ENCODE data around the gene NELFA.
"Not testable (repeated sequence)": the region's sequence is repeated elsewhere in the genome, so short reads cannot be mapped to it uniquely, and the experiment has no call there.

NELFA gene

GRCh38 chr4:2015008-2015407, 6.2 kb upstream of the NELFA start:
- TF ChIP-seq POLR2A (IDR thresholded peaks at IDR 0.05; ENCODE audit: low read length): no peak
- no peak for TF ChIP-seq GATA1 (IDR thresholded peaks at IDR 0.05; ENCODE audit: low read depth, low read length)
- DNase-seq: peak in 1 of 2 experiments; percentile 20

GRCh38 chr4:2011583-2011982, 2.8 kb upstream of the NELFA start:
- TF ChIP-seq GATA1 (IDR thresholded peaks at IDR 0.05; ENCODE audit: low read depth, low read length) (no peak), POLR2A (IDR thresholded peaks at IDR 0.05; ENCODE audit: low read length) (no peak)
- no peak for DNase-seq

GRCh38 chr4:2009651-2010233, 968 bp upstream of the NELFA start:
- DNase-seq: peak; percentile 64 to 65
- TF ChIP-seq POLR2A (IDR thresholded peaks at IDR 0.05; ENCODE audit: low read length) (no peak), GATA1 (IDR thresholded peaks at IDR 0.05; ENCODE audit: low read depth, low read length) (no peak)

- no peak for DNase-seq
- TF ChIP-seq POLR2A (IDR thresholded peaks at IDR 0.05; ENCODE audit: low read length) (no peak), GATA1 (IDR thresholded peaks at IDR 0.05; ENCODE audit: low read depth, low read length) (no peak)
Observed at GRCh38 chr4:2008671-2008920, 178 bp downstream of the NELFA start.

GRCh38 chr4:2007804-2008670, 737 bp downstream of the NELFA start:
- peak; percentile 33 to 50 for DNase-seq
- TF ChIP-seq GATA1 (IDR thresholded peaks at IDR 0.05; ENCODE audit: low read depth, low read length): no peak
- TF ChIP-seq POLR2A (IDR thresholded peaks at IDR 0.05; ENCODE audit: low read length): no peak

GRCh38 chr4:2006956-2007653, 1.7 kb downstream of the NELFA start:
- no peak for DNase-seq
- TF ChIP-seq GATA1 (IDR thresholded peaks at IDR 0.05; ENCODE audit: low read depth, low read length) (no peak), POLR2A (IDR thresholded peaks at IDR 0.05; ENCODE audit: low read length) (no peak)

GRCh38 chr4:2006367-2006766, 2.4 kb downstream of the NELFA start:
- TF ChIP-seq POLR2A (IDR thresholded peaks at IDR 0.05; ENCODE audit: low read length) (no peak), GATA1 (IDR thresholded peaks at IDR 0.05; ENCODE audit: low read depth, low read length) (no peak)

GRCh38 chr4:2003361-2003760, 5.4 kb downstream of the NELFA start:
- not testable (repeated sequence) for DNase-seq

More at GRCh38 chr4:2006367-2006766, 2.4 kb downstream of the NELFA start:
- DNase-seq: no peak

GRCh38 chr4:1999308-1999707, 9.5 kb downstream of the NELFA start:
- not testable (repeated sequence) for DNase-seq

GRCh38 chr4:1998296-1998695, 10.5 kb downstream of the NELFA start:
- DNase-seq: no peak
- TF ChIP-seq POLR2A (IDR thresholded peaks at IDR 0.05; ENCODE audit: low read length) (no peak), GATA1 (IDR thresholded peaks at IDR 0.05; ENCODE audit: low read depth, low read length) (no peak)

- no peak for DNase-seq
- TF ChIP-seq POLR2A (IDR thresholded peaks at IDR 0.05; ENCODE audit: low read length) (no peak), GATA1 (IDR thresholded peaks at IDR 0.05; ENCODE audit: low read depth, low read length) (no peak)
Observed at GRCh38 chr4:1997712-1998111, 11.1 kb downstream of the NELFA start.

- no peak for DNase-seq
- TF ChIP-seq GATA1 (IDR thresholded peaks at IDR 0.05; ENCODE audit: low read depth, low read length) (no peak), POLR2A (IDR thresholded peaks at IDR 0.05; ENCODE audit: low read length) (no peak)
Observed at GRCh38 chr4:1996866-1997611, 11.7 kb downstream of the NELFA start.

GRCh38 chr4:1994938-1995337, 13.8 kb downstream of the NELFA start:
- DNase-seq: no peak
- no peak for TF ChIP-seq POLR2A (IDR thresholded peaks at IDR 0.05; ENCODE audit: low read length)
- TF ChIP-seq GATA1 (IDR thresholded peaks at IDR 0.05; ENCODE audit: low read depth, low read length): no peak

- DNase-seq: not testable (repeated sequence)
Observed at GRCh38 chr4:1993718-1994516, 14.9 kb downstream of the NELFA start.
